Daoy (cell line): ENCODE measurements around the gene SPRYD3. TPM values are rescaled to one million over a fixed set of nuclear protein-coding genes. Genes with fewer than 3 reads are reported as not detected.

Experiments
- DNase-seq: peaks from one replicate; pipeline ENCODE4 v3.0.0-alpha.2; 2015; ENCODE audit warnings: low read depth
- total RNA-seq: library from RNA; depleted of rRNA; stranded (reverse); fragments of >200 nt; shearing (Covaris generic); gene quantifications from 2 replicates; pipeline ENCODE4 v1.2.3, GENCODE V29; 2014

The SPRYD3 gene
- total RNA-seq, 1 experiment from 2014 or later = 23.8 TPM

- DNase-seq = no peak
These were observed 15.2 kb downstream of the SPRYD3 start for GRCh38 chr12:53063708-53064612.

DNA sequence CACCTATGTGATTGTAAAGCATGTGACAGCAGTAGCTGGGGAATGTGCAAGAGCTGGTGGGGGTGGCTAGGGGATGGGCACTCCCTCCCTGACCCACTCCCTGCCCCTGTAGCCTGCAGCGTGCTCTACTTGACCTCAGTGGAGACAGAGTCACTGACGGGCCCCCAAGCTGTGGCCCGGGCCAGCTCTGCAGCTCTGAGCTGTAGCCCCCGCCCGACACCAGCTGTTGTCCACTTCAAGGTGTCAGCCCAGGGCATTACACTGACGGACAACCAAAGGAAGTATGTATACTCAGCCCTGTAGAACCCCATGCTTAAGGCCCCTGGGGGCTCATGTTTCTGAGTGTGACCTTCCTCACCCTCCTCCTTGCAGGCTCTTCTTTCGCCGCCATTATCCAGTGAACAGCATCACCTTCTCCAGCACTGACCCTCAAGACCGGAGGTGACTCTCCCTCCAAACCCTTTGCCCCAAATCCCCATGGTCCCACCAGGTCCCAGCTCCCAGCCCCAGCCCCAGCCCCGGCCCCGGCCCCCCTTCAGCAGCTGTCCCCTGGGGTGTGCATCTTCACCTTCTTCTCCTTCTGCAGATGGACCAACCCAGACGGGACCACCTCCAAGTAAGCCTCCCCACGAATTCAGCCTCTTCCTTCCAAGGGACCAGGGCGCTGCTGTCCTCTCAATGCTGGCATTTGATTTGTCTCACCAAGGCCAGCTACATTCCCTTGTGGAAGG is 16.0 kb downstream of the SPRYD3 start:
- DNase-seq = no peak

DNA sequence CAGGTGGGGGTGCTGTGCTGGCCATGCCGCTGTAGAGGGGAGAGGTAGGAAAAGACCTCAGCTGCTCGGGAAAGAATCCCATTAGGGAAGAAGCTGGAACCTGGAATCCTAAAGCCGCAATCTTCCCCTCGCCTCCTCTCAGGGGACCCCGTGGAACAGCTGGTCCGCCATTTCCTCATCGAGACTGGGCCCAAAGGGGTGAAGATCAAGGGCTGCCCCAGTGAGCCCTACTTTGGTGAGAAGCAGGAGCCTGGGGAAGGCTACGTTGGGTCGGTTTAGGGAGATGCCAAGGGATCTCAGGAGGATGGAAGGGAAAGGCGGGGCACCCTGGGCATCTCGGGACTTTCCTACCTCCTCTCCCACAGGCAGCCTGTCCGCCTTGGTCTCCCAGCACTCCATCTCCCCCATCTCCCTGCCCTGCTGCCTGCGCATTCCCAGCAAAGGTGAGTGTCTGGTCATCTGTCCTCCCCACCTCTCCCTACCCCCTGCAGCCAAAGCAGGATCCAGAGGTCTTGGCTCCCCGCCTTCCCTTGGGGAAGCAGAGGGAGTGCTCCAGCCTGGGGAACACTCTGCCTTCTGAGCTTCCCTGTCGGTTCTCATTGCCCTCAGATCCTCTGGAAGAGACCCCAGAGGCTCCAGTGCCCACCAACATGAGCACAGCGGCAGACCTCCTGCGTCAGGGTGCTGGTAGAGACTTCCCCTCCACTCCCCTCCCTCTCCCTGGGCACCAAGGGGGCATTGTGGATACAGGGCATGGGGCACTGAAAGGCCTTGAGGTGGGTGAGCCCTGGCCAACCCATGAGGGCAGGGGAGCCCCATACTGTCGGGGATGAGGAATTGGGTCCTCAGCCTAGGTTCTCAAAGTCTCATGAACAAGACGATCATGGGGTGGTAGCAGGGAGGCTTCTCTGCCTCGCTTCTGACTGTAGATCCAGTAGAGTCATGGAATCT is 16.9 kb downstream of the SPRYD3 start:
- no peak for DNase-seq

DNA sequence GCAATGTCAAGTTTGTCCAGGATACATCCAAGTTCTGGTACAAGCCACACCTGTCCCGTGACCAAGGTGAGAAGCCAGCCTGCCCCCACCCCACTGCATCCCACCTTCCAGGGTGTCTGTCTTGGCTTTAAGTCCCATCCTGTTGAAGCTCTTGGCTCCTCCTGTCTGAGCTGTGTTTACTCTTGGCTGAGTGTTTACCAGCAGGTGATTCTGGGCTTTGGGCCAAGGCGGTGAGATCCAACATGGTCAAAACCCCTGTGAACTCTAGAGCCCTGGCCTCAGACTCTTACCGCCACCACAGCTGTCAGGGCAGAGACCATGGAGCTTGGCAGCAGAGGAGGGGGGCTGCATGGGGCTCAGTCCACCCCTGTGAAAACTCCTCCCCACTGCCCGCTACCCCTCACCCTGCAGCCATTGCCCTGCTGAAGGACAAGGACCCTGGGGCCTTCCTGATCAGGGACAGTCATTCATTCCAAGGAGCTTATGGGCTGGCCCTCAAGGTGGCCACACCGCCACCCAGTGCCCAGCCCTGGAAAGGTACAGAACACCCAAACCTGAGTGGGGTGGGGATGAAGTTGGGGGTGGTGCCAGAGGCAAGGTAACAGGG is 17.7 kb downstream of the SPRYD3 start:
- no peak for DNase-seq

- no peak for DNase-seq
These were observed 18.4 kb downstream of the SPRYD3 start for GRCh38 chr12:53060721-53061276.

DNA sequence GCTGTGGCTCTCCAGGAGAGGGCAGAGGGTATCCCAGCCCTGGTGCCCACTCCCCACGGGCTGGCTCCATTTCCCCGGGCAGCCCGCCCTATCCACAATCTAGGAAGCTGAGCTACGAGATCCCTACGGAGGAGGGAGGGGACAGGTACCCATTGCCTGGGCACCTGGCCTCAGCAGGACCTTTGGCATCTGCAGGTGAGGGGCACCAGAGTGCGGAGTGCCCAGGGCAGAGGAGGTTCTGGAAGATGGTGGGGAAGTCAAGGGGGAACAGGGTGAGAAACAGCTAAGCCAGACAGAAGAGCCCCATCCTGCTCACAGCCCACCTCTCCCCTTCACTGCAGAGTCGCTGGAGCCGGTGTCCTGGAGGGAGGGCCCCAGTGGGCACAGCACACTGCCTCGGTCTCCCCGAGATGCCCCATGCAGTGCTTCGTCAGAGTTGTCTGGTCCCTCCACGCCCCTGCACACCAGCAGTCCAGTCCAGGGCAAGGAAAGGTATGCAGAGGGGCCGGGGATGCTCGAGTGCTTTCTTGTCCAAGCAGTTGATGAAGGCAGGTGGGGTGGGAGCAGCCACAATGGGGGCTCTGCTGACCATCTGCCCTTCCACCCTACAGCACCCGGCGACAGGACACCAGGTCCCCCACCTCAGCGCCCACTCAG is 19.0 kb downstream of the SPRYD3 start:
- DNase-seq = no peak

- no peak for DNase-seq
These were observed 19.6 kb downstream of the SPRYD3 start for GRCh38 chr12:53059434-53060063.

DNA sequence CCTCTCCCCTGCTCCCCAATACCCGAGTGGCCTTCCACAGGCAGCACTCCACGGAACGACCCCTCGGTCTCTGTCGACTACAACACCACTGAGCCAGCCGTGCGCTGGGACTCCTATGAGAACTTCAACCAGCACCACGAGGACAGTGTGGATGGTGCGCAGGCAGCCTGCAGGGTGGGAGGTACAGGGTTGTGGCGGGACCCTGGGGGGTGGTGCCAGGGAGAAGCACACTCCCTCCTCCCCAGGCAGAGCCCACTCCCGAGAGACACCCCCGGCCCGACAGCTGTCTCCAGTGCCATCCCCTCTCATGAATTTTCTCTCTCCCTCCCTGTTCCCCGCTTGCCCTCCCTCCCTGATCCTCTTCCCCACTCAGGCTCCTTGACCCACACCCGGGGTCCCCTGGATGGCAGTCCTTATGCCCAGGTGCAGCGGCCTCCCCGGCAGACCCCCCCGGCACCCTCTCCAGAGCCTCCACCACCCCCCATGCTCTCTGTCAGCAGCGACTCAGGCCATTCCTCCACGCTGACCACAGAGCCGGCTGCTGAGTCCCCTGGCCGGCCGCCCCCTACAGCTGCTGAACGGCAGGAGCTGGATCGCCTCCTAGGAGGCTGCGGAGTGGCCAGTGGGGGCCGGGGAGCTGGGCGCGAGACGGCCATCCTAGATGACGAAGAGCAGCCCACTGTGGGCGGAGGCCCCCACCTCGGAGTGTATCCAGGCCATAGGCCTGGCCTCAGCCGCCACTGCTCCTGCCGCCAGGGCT is 20.3 kb downstream of the SPRYD3 start:
- no peak for DNase-seq

- DNase-seq = no peak
These were observed 21.2 kb downstream of the SPRYD3 start for GRCh38 chr12:53057816-53058500.

- no peak for DNase-seq
These were observed 22.3 kb downstream of the SPRYD3 start for GRCh38 chr12:53056901-53057300.

- DNase-seq = no peak
These were observed 22.9 kb downstream of the SPRYD3 start for GRCh38 chr12:53056296-53056695.

- no peak for DNase-seq
These were observed 23.5 kb downstream of the SPRYD3 start for GRCh38 chr12:53055471-53056266.

DNA sequence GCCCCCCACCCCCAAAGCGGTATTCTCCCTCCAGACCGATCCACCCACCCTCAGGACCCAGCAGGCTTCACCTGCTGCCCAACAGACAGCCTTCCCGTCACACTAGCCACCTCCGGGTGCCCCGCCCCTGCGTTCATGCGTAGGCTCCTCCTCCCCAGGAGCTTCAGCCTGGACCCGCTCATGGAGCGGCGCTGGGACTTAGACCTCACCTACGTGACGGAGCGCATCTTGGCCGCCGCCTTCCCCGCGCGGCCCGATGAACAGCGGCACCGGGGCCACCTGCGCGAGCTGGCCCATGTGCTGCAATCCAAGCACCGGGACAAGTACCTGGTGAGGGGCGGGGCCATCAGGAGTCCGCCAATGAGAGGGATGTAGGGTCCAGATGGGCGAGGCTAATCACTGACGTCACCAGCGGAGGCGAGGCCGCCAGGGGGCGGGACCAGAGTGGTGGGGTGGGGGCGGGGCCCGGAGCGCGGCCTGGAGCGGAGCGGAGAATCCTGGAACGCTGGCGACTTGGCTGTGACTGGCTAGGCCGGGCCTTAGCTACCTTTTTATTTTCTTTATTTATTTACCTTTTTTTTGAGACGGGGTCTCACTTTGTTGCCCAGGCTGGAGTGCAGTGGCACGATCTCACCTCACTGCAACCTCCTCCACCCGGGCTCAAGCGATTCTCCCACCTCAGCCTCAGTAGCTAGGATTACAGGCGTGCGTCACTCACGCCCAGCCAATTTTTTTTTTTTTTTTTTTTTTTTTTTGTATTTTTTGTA is 24.9 kb downstream of the SPRYD3 start:
- DNase-seq = peak; percentile 80

- peak; percentile 19 for DNase-seq
These were observed 25.7 kb downstream of the SPRYD3 start for GRCh38 chr12:53053218-53054111.

GRCh38 chr12:53052419-53053217 is 26.6 kb downstream of the SPRYD3 start:
- DNase-seq = peak; percentile 72
